GM04504 (cell line): ENCODE results near the gene KRTAP5-2.
"Not testable (repeated sequence)": the region's sequence is repeated elsewhere in the genome, so short reads cannot be mapped to it uniquely, and the experiment has no call there.

Experiments
- DNase-seq: peaks from one replicate; pipeline ENCODE4 v3.0.0-alpha.2; 2012; ENCODE audit warnings: low read depth

KRTAP5-2 gene

GRCh38 chr11:1597994-1598380 is at the start of gene KRTAP5-2:
Gene KRTAP5-2, minus strand, starts transcription at chr11:1598294. Its CDS starts 44 bp downstream, at chr11:1598250.
- no peak for DNase-seq

- DNase-seq = not testable (repeated sequence)
These were observed 48.4 kb upstream of the KRTAP5-2 start for GRCh38 chr11:1646540-1646939.

GRCh38 chr11:1645357-1645821 is 47.3 kb upstream of the KRTAP5-2 start:
- DNase-seq = no peak

GRCh38 chr11:1644601-1645356 is 46.7 kb upstream of the KRTAP5-2 start:
- DNase-seq = no peak

GRCh38 chr11:1643146-1643690 is 45.1 kb upstream of the KRTAP5-2 start:
- no peak for DNase-seq

- DNase-seq = no peak
These were observed 44.4 kb upstream of the KRTAP5-2 start for GRCh38 chr11:1642288-1643145.

- no peak for DNase-seq
These were observed 43.0 kb upstream of the KRTAP5-2 start for GRCh38 chr11:1641096-1641495.

- DNase-seq = no peak
These were observed 42.2 kb upstream of the KRTAP5-2 start for GRCh38 chr11:1640076-1640946.

- DNase-seq = no peak
These were observed 41.6 kb upstream of the KRTAP5-2 start for GRCh38 chr11:1639666-1640065.

- no peak for DNase-seq
These were observed 41.1 kb upstream of the KRTAP5-2 start for GRCh38 chr11:1639102-1639620.

GRCh38 chr11:1638344-1638743 is 40.2 kb upstream of the KRTAP5-2 start:
- no peak for DNase-seq

GRCh38 chr11:1637628-1638027 is 39.5 kb upstream of the KRTAP5-2 start:
- DNase-seq = no peak

- DNase-seq = no peak
These were observed 38.3 kb upstream of the KRTAP5-2 start for GRCh38 chr11:1636291-1636950.

GRCh38 chr11:1633864-1634263 is 35.8 kb upstream of the KRTAP5-2 start:
- no peak for DNase-seq

GRCh38 chr11:1632053-1632714 is 34.1 kb upstream of the KRTAP5-2 start:
- no peak for DNase-seq

- no peak for DNase-seq
These were observed 33.0 kb upstream of the KRTAP5-2 start for GRCh38 chr11:1631066-1631568.

GRCh38 chr11:1630271-1630670 is 32.2 kb upstream of the KRTAP5-2 start:
- DNase-seq = no peak

GRCh38 chr11:1629326-1630185 is 31.5 kb upstream of the KRTAP5-2 start, which contains the start of gene KRTAP5-5:
Gene KRTAP5-5, plus strand, starts transcription at chr11:1629775. Its CDS starts 66 bp downstream, at chr11:1629841.
- DNase-seq = no peak
